ENCODE measurements around the gene THADA. TPM values are rescaled to one million over a fixed set of nuclear protein-coding genes. Genes with fewer than 3 reads are reported as not detected.

The THADA gene
- total and polyA plus RNA-seq, 8 donors, result 32.9 to 42.7 (median 37.2) TPM

DNA sequence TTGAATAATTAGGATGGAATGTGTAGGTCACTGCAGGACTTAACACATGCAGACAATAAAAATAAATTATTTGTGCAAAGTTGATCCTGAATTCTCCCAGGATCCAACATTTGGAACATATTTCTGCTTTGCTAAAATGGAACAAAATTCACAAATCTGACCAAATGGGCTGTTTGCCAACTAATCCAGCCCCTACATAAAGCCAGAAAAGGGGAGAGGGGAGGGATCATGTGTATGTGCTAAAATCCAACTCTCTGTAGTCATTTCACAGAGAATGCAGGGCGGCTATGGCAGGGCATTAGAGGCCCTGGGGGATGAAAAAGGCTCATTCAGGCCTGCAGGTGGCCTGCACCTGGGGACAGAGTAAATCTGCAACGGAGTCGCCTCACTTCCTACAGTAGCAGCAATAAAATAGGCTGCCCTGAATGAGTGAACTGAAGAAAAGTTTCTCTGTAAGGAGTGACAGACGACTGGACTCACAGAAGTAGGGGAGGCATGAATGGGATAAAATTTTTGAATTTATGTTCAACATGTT lies 365.4 kb downstream of the THADA start:
- no peaks in the 10 kb centered on the region for H3K27me3 ChIP-seq
- DNase-seq, result no peak
- TF ChIP-seq, protein P1, sequence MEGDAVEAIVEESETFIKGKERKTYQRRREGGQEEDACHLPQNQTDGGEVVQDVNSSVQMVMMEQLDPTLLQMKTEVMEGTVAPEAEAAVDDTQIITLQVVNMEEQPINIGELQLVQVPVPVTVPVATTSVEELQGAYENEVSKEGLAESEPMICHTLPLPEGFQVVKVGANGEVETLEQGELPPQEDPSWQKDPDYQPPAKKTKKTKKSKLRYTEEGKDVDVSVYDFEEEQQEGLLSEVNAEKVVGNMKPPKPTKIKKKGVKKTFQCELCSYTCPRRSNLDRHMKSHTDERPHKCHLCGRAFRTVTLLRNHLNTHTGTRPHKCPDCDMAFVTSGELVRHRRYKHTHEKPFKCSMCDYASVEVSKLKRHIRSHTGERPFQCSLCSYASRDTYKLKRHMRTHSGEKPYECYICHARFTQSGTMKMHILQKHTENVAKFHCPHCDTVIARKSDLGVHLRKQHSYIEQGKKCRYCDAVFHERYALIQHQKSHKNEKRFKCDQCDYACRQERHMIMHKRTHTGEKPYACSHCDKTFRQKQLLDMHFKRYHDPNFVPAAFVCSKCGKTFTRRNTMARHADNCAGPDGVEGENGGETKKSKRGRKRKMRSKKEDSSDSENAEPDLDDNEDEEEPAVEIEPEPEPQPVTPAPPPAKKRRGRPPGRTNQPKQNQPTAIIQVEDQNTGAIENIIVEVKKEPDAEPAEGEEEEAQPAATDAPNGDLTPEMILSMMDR (IDR thresholded peaks at IDR 0.05), result no peak
- H3K27ac ChIP-seq, result no peak overlapping the region
- no peak overlapping the region for H3K4me3 ChIP-seq
- peaks cover 0 to 6% of the 10 kb centered on the region in 2 donors for H3K36me3 ChIP-seq
- ATAC-seq, result no peak
- intact Hi-C loops (cut with DNase I), result loop anchor here in 1 of 2 donors (10.0 kb wide), 3 partner anchors 254 to 396 kb away; no protein-coding TSS in a partner anchor
- peaks cover 5 to 50% of the 10 kb centered on the region in 2 donors for H3K4me1 ChIP-seq
- H3K9me3 ChIP-seq, result no peaks in the 10 kb centered on the region

DNA sequence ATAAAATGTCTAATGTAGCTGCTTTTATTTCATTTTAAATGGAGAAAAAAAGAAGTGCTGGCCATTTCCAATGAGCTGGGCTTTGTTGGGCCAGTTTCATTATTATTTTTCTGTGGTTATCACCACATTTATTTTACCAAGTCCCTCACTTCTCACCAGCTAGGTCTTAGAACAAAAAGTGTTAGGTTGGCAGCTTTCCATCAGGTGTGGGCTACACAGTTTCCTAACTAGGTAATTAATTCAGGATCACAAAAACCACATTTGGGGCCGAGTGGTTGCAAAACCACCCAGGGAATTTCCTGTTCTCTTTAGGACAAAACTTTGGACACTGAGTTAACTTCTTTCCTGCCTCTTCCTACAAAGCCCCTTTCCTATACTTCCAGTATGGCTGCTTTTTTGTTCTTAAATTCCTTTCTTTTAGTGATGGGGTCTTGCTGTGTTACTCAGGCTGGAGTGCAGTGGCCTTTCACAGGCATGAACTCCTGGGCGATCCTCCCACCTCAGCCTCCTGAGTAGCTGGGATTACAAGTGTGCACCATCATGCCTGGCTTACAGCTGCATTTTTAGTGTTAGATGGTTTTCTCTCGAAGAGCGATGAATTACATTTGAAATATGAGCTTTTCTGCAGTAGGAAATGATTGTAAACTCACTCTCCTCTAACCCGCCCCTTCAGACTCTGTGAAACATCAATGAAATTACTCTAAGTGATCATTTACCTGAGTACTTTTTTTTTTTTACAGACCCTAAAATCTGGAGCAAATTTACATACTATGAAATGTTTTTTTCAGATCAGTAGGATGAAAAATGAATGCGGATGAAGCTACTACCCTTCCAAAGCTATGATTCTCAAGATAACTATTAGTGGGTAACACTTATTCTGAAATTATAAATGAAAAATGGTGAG lies 366.8 kb downstream of the THADA start:
- ATAC-seq, result no peak
- no peak overlapping the region for H3K4me3 ChIP-seq

DNA sequence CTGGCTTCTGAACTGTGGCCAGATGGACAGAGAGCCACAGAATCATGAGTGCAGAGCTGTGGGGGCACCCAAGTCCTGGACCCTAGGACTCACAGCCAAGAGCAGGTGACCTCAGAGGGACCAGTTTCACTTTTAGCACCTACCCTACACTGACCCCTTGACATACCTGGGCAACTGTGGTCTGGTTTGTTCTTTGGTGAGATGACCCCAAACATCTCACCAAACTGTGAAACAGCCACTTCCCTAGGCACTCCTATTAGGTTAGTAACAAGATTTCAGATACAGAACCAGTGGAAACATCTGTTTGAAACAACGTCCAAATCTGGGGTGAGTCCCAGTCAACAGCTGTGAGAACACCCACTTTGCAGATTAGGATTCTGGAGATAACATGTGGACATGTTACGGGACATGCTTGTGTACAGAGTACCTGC lies 367.5 kb downstream of the THADA start:
- no peaks in the 10 kb centered on the region for H3K27me3 ChIP-seq
- H3K4me3 ChIP-seq, result peak overlapping the region in 1 of 2 donors; percentile 72
- peaks cover 5 to 42% of the 10 kb centered on the region in 2 donors for H3K4me1 ChIP-seq
- DNase-seq (no peak), ATAC-seq (no peak)
- intact Hi-C loops (cut with DNase I), result loop anchor here (5.0 to 10.0 kb wide), 4 partner anchors 94 to 264 kb away; no protein-coding TSS in a partner anchor
- H3K9me3 ChIP-seq, result no peaks in the 10 kb centered on the region
- peaks cover 0 to 27% of the 10 kb centered on the region in 2 donors for H3K36me3 ChIP-seq
- H3K27ac ChIP-seq, result peak overlapping the region; percentile 99
- TF ChIP-seq, protein P1 (IDR thresholded peaks at IDR 0.05), result no peak

More for the DNA sequence above, 366.8 kb downstream of the THADA start:
- Histone ChIP-seq H3K9me3 (no peaks in the 10 kb centered on the region), H3K4me1 (peaks cover 5 to 42% of the 10 kb centered on the region in 2 donors), H3K36me3 (peaks cover 0 to 20% of the 10 kb centered on the region in 2 donors), H3K27ac (peak overlapping the region; percentile 99), H3K27me3 (no peaks in the 10 kb centered on the region)
- intact Hi-C loops (cut with DNase I), result loop anchor here (5.0 to 10.0 kb wide), 4 partner anchors 94 to 264 kb away; no protein-coding TSS in a partner anchor
- DNase-seq, result no peak
- TF ChIP-seq, protein P1 (IDR thresholded peaks at IDR 0.05), result no peak

DNA sequence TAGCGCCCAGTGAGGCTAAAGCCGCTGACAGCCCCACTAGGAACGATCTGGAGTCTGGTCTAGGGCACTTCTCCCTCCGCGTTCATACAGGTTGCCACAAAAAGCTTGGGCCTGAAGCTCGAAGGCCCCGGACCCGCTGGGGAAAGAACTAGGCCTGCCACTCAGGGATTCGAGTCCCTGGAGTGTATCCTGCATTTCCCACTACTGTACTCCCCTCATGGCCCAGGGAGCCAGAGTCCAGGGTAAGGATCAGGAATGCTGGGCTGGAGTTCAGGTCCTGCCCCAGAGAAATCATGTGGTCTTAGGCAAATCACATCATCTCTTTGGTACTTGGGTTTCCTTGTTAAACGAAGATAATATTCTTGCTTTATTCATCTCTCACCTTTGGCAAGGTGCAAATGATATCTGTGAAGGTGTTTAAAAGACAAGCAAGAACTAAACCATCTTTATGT lies 368.0 kb downstream of the THADA start:
- H3K27me3 ChIP-seq, result no peaks in the 10 kb centered on the region
- H3K9me3 ChIP-seq, result no peaks in the 10 kb centered on the region
- intact Hi-C loops (cut with DNase I), result loop anchor here (5.0 to 10.0 kb wide), 4 partner anchors 93 to 263 kb away; no protein-coding TSS in a partner anchor
- DNase-seq (no peak), ATAC-seq (no peak)
- TF ChIP-seq, protein P1 (IDR thresholded peaks at IDR 0.05), result peak in 1 of 2 donors; percentile 32
- peak overlapping the region; percentile 72 to 83 for H3K4me3 ChIP-seq
- peak overlapping the region; percentile 99 for H3K27ac ChIP-seq
- peaks cover 0 to 30% of the 10 kb centered on the region in 2 donors for H3K36me3 ChIP-seq
- peaks cover 5 to 41% of the 10 kb centered on the region in 2 donors for H3K4me1 ChIP-seq
